Astrocyte of the cerebellum (primary cell): ENCODE results near the gene DMTF1.

Experiments
- DNase-seq: peaks from one replicate; pipeline ENCODE4 v3.0.0-alpha.2; 2011; ENCODE audit warnings: low read depth
- H3K4me3 ChIP-seq: 2 replicates; pipeline ENCODE4 v1.5.1; 2011; ENCODE audit warnings: mild to moderate bottlenecking, low read depth, low read length, moderate library complexity
- in situ Hi-C: cut with HindIII; loops from 2 replicates; pipeline ENCODE4 v1.10.0; 2017; ENCODE audit warnings: low sequenced_read_pairs
- TF ChIP-seq, protein P1 (sequence below): IDR thresholded peaks from 2 replicates; pipeline ENCODE4 v1.5.1; 2012; ENCODE audit warnings: low read length, low read depth, moderate library complexity, mild to moderate bottlenecking; ENCODE audit errors: missing control alignments

The DMTF1 gene

GRCh38 chr7:87164433-87164832 is 12.2 kb downstream of the DMTF1 start:
- DNase-seq = no peak
- in situ Hi-C loops = no loop called here
- no peak overlapping the region for H3K4me3 ChIP-seq
- TF ChIP-seq, protein P1, sequence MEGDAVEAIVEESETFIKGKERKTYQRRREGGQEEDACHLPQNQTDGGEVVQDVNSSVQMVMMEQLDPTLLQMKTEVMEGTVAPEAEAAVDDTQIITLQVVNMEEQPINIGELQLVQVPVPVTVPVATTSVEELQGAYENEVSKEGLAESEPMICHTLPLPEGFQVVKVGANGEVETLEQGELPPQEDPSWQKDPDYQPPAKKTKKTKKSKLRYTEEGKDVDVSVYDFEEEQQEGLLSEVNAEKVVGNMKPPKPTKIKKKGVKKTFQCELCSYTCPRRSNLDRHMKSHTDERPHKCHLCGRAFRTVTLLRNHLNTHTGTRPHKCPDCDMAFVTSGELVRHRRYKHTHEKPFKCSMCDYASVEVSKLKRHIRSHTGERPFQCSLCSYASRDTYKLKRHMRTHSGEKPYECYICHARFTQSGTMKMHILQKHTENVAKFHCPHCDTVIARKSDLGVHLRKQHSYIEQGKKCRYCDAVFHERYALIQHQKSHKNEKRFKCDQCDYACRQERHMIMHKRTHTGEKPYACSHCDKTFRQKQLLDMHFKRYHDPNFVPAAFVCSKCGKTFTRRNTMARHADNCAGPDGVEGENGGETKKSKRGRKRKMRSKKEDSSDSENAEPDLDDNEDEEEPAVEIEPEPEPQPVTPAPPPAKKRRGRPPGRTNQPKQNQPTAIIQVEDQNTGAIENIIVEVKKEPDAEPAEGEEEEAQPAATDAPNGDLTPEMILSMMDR = no peak

DNA sequence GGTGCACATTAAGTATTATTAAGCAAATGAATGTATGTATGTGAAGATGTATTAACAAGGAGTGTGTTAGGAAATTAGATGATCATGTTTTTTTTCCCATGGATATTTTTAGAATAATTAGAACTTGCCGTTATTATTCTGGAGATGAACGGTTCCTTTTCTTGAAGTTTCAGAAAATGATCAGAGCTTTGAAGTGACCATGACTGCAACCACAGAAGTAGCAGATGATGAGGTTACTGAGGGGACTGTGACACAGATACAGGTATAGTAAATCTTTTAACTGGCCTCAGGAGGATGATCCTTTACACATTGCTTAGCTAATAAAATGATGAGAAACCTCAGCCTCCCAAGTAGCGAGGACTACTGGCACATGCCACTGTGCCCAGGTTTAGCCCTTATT is 18.6 kb downstream of the DMTF1 start:
- in situ Hi-C loops = no loop called here
- TF ChIP-seq, protein P1 = no peak
- DNase-seq = no peak
- no peak overlapping the region for H3K4me3 ChIP-seq

GRCh38 chr7:87171282-87171934 is 19.2 kb downstream of the DMTF1 start:
- no peak overlapping the region for H3K4me3 ChIP-seq
- TF ChIP-seq, protein P1 = no peak
- no peak for DNase-seq
- in situ Hi-C loops = no loop called here

DNA sequence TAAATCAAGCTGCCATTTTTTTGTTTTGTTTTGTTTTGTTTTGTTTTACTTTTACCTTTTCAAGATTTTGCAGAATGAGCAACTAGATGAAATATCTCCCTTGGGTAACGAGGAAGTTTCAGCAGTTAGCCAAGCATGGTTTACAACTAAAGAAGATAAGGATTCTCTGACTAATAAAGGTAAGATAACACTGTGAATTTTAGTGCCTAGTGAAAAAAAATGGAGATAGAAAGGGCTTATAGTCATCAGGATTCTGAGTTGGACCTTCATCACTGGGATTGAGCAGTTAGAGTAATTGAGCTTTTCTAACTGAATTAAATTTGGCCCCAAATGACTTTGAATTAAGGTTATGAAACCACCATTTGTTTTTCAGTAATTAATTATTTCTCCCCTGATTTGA is 21.2 kb downstream of the DMTF1 start:
- in situ Hi-C loops = no loop called here
- no peak for DNase-seq
- TF ChIP-seq, protein P1 = no peak
- no peak overlapping the region for H3K4me3 ChIP-seq

- DNase-seq = no peak
- no peak overlapping the region for H3K4me3 ChIP-seq
- in situ Hi-C loops = no loop called here
- TF ChIP-seq, protein P1 = no peak
Observed at GRCh38 chr7:87178320-87178719, 26.1 kb downstream of the DMTF1 start.

GRCh38 chr7:87179180-87179579 is 26.9 kb downstream of the DMTF1 start:
- in situ Hi-C loops = no loop called here
- H3K4me3 ChIP-seq = no peak overlapping the region
- TF ChIP-seq, protein P1 = no peak
- no peak for DNase-seq
